K562 (cell line): ENCODE data around the gene CALCOCO2. TPM values are rescaled to one million over a fixed set of nuclear protein-coding genes. Genes with fewer than 3 reads are reported as not detected.

Experiments used
- HDGF ChIP-seq: fragments of 450-650 bp; IDR thresholded peaks from 2 replicates; pipeline ENCODE4 v1.6.1; 2016
- PPARD ChIP-seq: fragments of 250-450 bp; sonication (Bioruptor Pico); IDR thresholded peaks from 2 replicates; pipeline ENCODE4 v1.8.0; 2022; ENCODE audit warnings: inconsistent platforms, mild to moderate bottlenecking, moderate library complexity
- YY1 ChIP-seq, 3 experiments: IDR thresholded peaks; 2 replicates each; pipeline ENCODE4 v1.6.1; 2011; ENCODE audit warnings: low read length in 2 of 3, mild to moderate bottlenecking in 2 of 3, moderate library complexity in 2 of 3, borderline replicate concordance in 1 of 3, control low read depth in 1 of 3, low read depth in 1 of 3; ENCODE audit not compliant: insufficient read depth in 3 of 3, insufficient replicate concordance in 2 of 3, control insufficient read depth in 1 of 3, insufficient read length in 1 of 3; ENCODE audit errors: extremely low read depth in 1 of 3
- polyA plus RNA-seq, 8 experiments: library from polyadenylated mRNA; depleted of rRNA in 4 of 8; stranded (reverse) in 5 of 8; unstranded in 3 of 8; fragments of >200 nt; fragmentation: Nextera tagmentation in 2 of 8; fragmentation: Illumina TruSeq in 1 of 8; extraction: Ambion mirVana in 2 of 8; extraction: Trizol in 1 of 8; gene quantifications; 2 replicates each; pipeline versions ENCODE4 v1.2.1 to v1.2.3, GENCODE V29; 2011 to 2014; ENCODE audit warnings: inconsistent platforms in 1 of 8, missing spikeins in 1 of 8
- total RNA-seq, 7 experiments: library from RNA; depleted of rRNA in 6 of 7; stranded (reverse); fragments of >200 nt in 6 of 7; fragmentation: Illumina TruSeq in 2 of 7; extraction: Trizol in 2 of 7; gene quantifications; 2 replicates each; pipeline versions ENCODE4 v1.2.1 to v1.2.3, GENCODE V29; 2011 to 2021; ENCODE audit warnings: low replicate concordance in 1 of 7
- TF ChIP-seq, protein P1 (sequence below), 2 experiments: IDR thresholded peaks in 1 of 2; conservative IDR thresholded peaks in 1 of 2; 2 replicates each; pipeline ENCODE4 v1.6.1; 2016; ENCODE audit warnings: low read depth in 2 of 2, mild to moderate bottlenecking in 1 of 2, missing compliant biosample characterization in 1 of 2, missing genetic modification characterization in 1 of 2, moderate library complexity in 1 of 2
- TF ChIP-seq, protein P2 (sequence below): fragments of 250-450 bp; sonication (Bioruptor Pico); IDR thresholded peaks from 2 replicates; pipeline ENCODE4 v1.8.0; 2021; ENCODE audit warnings: borderline replicate concordance, mild to moderate bottlenecking, moderate library complexity; ENCODE audit not compliant: poor library complexity, severe bottlenecking
- TF ChIP-seq, protein P3 (sequence below): fragments of 450-650 bp; IDR thresholded peaks from 2 replicates; pipeline ENCODE4 v1.6.1; 2016

The CALCOCO2 gene
- total and polyA plus RNA-seq, 9 of the 15 experiments (the other 6 are each of a cell fraction or from before 2014, with no cell fraction given), result 24.1 to 87.3 (median 67.5) TPM

DNA sequence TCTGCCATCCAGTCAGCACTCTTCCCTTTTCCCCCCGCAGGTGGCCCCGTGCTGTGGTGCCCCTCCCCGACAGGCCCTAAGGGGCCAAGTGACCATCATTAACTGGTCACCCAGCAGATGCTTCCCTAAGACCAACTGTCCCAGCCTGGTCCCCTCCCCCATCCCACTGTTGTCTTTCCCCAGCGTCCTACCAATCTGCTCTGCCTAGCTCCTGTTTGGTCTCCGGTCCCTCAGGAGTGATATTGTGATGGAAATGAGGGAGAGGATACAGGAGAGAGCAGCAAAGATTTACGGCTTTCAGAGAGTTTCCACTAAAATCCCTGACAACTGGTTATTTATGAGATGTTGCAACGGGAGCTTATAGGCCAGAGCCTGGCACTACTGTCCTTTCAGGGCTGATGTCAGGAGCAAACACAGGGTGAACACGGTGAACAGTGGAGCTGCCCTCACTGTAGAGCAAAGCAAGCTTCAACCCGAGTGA lies 12.4 kb upstream of the CALCOCO2 start (continued):
- TF ChIP-seq, protein P1, sequence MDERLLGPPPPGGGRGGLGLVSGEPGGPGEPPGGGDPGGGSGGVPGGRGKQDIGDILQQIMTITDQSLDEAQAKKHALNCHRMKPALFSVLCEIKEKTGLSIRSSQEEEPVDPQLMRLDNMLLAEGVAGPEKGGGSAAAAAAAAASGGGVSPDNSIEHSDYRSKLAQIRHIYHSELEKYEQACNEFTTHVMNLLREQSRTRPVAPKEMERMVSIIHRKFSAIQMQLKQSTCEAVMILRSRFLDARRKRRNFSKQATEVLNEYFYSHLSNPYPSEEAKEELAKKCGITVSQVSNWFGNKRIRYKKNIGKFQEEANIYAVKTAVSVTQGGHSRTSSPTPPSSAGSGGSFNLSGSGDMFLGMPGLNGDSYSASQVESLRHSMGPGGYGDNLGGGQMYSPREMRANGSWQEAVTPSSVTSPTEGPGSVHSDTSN (CRISPR knock-in tag; IDR thresholded peaks at IDR 0.05; ENCODE audit: low read depth), result no peak
- TF ChIP-seq, protein P1 (tag; conservative IDR thresholded peaks at IDR 0.05; ENCODE audit: low read depth), result 0 out of 2 replicates have a peak, but pooled peaks have one; percentile 50
- TF ChIP-seq, protein P2, sequence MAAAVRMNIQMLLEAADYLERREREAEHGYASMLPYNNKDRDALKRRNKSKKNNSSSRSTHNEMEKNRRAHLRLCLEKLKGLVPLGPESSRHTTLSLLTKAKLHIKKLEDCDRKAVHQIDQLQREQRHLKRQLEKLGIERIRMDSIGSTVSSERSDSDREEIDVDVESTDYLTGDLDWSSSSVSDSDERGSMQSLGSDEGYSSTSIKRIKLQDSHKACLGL (CRISPR knock-in tag), result no peak
- TF ChIP-seq PPARD, result no peak
- TF ChIP-seq HDGF, result no peak
- no peak for TF ChIP-seq YY1 (IDR thresholded peaks at IDR 0.05; ENCODE audit: borderline replicate concordance in 1 of 3, control insufficient read depth in 1 of 3, extremely low read depth in 1 of 3, insufficient read depth in 3 of 3, insufficient read length in 1 of 3, insufficient replicate concordance in 2 of 3, low read depth in 1 of 3, low read length in 2 of 3)
- TF ChIP-seq, protein P3, sequence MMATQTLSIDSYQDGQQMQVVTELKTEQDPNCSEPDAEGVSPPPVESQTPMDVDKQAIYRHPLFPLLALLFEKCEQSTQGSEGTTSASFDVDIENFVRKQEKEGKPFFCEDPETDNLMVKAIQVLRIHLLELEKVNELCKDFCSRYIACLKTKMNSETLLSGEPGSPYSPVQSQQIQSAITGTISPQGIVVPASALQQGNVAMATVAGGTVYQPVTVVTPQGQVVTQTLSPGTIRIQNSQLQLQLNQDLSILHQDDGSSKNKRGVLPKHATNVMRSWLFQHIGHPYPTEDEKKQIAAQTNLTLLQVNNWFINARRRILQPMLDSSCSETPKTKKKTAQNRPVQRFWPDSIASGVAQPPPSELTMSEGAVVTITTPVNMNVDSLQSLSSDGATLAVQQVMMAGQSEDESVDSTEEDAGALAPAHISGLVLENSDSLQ, result peak; percentile 36
